B cell (primary cell): ENCODE measurements around the gene PEAK1. TPM values are rescaled to one million over a fixed set of nuclear protein-coding genes. Genes with fewer than 3 reads are reported as not detected.

ENCODE experiments used
- ATAC-seq: fragments of 200-7000 bp; cut with Tn5 transposase; one replicate; pipeline ENCODE4 v1.10.0; 2021; ENCODE audit warnings: low read depth, mild to moderate bottlenecking, moderate number of reproducible peaks, moderate library complexity
- CTCF ChIA-PET: fragments of 350-600 bp; sonication (Branson Sonifier 250); formaldehyde crosslinking; loops from one replicate; lab custom pipeline; 2021; ENCODE audit warnings: antibody characterized with exemption, inconsistent platforms; lab: Charles Lee
- POLR2A ChIA-PET: fragments of 350-600 bp; sonication (Branson Sonifier 250); formaldehyde crosslinking; loops from one replicate; lab custom pipeline; 2021; ENCODE audit warnings: antibody characterized with exemption; lab: Charles Lee
- DNase-seq: peaks from one replicate; pipeline ENCODE4 v3.0.0; 2013
- H2AFZ ChIP-seq: 2 replicates; pipeline ENCODE4 v1.6.1; 2012; ENCODE audit warnings: mild to moderate bottlenecking, low read depth, low read length; ENCODE audit not compliant: insufficient read depth, poor library complexity, severe bottlenecking
- H3K27ac ChIP-seq, 2 donors: 1 replicate in 1 of 2; 2 replicates in 1 of 2; pipeline ENCODE4 v1.5.1; 2012 to 2013; ENCODE audit warnings: low read length in 2 of 2, mild to moderate bottlenecking in 2 of 2, moderate library complexity in 1 of 2
- H3K27me3 ChIP-seq, 4 experiments: fragments of 200-600 bp in 1 of 4; sonication (generic) in 1 of 4; replicated peaks in 1 of 4; 1 replicate in 2 of 4; 2 replicates in 2 of 4; pipeline versions ENCODE4 v1.6.1 to v1.7.0; 2013 to 2016; ENCODE audit warnings: low read length in 3 of 4, mild to moderate bottlenecking in 2 of 4, mixed read lengths in 1 of 4, moderate library complexity in 1 of 4; ENCODE audit not compliant: insufficient read depth in 4 of 4, control insufficient read depth in 3 of 4; ENCODE audit errors: control extremely low read depth in 1 of 4
- H3K36me3 ChIP-seq, 2 experiments: replicated peaks in 1 of 2; 1 replicate in 1 of 2; 2 replicates in 1 of 2; pipeline versions ENCODE4 v1.6.1 to v1.7.1; 2013; ENCODE audit warnings: low read length in 1 of 2; ENCODE audit not compliant: insufficient read depth in 2 of 2, control insufficient read depth in 1 of 2; ENCODE audit errors: control extremely low read depth in 1 of 2, extremely low read depth in 1 of 2
- H3K4me1 ChIP-seq, 2 donors: fragments of 200-600 bp in 1 of 2; sonication (generic) in 1 of 2; 1 replicate in 1 of 2; 2 replicates in 1 of 2; pipeline versions ENCODE4 v1.5.1 to v1.6.1; 2013 to 2017; ENCODE audit warnings: low read length in 2 of 2; ENCODE audit not compliant: control insufficient read depth in 2 of 2, insufficient read depth in 2 of 2
- H3K4me2 ChIP-seq: replicated peaks from 2 replicates; pipeline ENCODE3; 2012; ENCODE audit warnings: mild to moderate bottlenecking, low read depth, low read length; ENCODE audit not compliant: poor library complexity, severe bottlenecking
- H3K4me3 ChIP-seq, 5 experiments: fragments of 200-600 bp in 1 of 5; sonication (generic) in 1 of 5; 1 replicate in 3 of 5; 2 replicates in 2 of 5; pipeline versions ENCODE4 v1.5.1 to v1.7.0; 2011 to 2016; ENCODE audit warnings: low read length in 4 of 5, mild to moderate bottlenecking in 4 of 5, low read depth in 2 of 5, control low read depth in 1 of 5, moderate library complexity in 1 of 5; ENCODE audit not compliant: insufficient read depth in 1 of 5; ENCODE audit errors: control extremely low read depth in 1 of 5, extremely low read depth in 1 of 5
- H3K79me2 ChIP-seq: fragments of 200-600 bp; sonication (generic); one replicate; pipeline ENCODE4 v1.6.0; 2016; ENCODE audit warnings: low read length; ENCODE audit not compliant: control insufficient read depth, insufficient read depth
- H3K9ac ChIP-seq: fragments of 200-600 bp; sonication (generic); 2 replicates; pipeline ENCODE4 v1.6.1; 2017; ENCODE audit warnings: mild to moderate bottlenecking, low read length, moderate library complexity
- H3K9me3 ChIP-seq, 3 donors: one replicate each; pipeline versions ENCODE4 v1.6.1 to v1.7.1; 2013; ENCODE audit warnings: low read length in 2 of 3; ENCODE audit not compliant: control insufficient read depth in 2 of 3, insufficient read depth in 1 of 3; ENCODE audit errors: control extremely low read depth in 1 of 3
- H4K20me1 ChIP-seq: 2 replicates; pipeline ENCODE4 v1.6.0; 2012; ENCODE audit warnings: mild to moderate bottlenecking, low read length; ENCODE audit not compliant: insufficient read depth, control insufficient read depth, poor library complexity, severe bottlenecking
- H3K27ac Mint-ChIP-seq: one replicate; pipeline ENCODE4 v1.8.0; 2021; ENCODE audit warnings: mixed read lengths
- H3K27me3 Mint-ChIP-seq: one replicate; pipeline ENCODE4 v1.8.0; 2021; ENCODE audit warnings: mixed read lengths
- H3K4me1 Mint-ChIP-seq: one replicate; pipeline ENCODE4 v1.8.0; 2021; ENCODE audit warnings: mixed read lengths
- H3K4me3 Mint-ChIP-seq: one replicate; pipeline ENCODE4 v1.8.0; 2021; ENCODE audit warnings: mixed read lengths
- H3K9me3 Mint-ChIP-seq: one replicate; pipeline ENCODE4 v1.8.0; 2022; ENCODE audit warnings: mixed read lengths; ENCODE audit not compliant: insufficient read depth
- EZH2 ChIP-seq: IDR thresholded peaks from 2 replicates; pipeline ENCODE4 v1.6.1; 2012; ENCODE audit warnings: borderline replicate concordance, low read depth, mild to moderate bottlenecking, moderate library complexity, low read length; ENCODE audit not compliant: insufficient read depth, poor library complexity, severe bottlenecking
- WGBS: methylation state at CpG from one replicate; pipeline ENCODE4 v1.1.5; 2013; ENCODE audit warnings: missing lambda C conversion rate; ENCODE audit not compliant: insufficient coverage; 5-methylcytosine and 5-hydroxymethylcytosine counted together
- intact Hi-C: fragments of 100-400 bp; cut with micrococcal nuclease; formaldehyde crosslinking; loops from one replicate; pipeline ENCODE4 v1.10.0; 2022
- polyA plus RNA-seq: library from polyadenylated mRNA; depleted of rRNA; stranded (reverse); fragments of >200 nt; gene quantifications from 2 replicates; pipeline ENCODE4 v1.2.3, GENCODE V29; 2012
- total RNA-seq, 2 donors: library from RNA; stranded (reverse); fragments of 120-200 nt in 1 of 2; gene quantifications; 1 replicate in 1 of 2; 2 replicates in 1 of 2; pipeline versions ENCODE4 v1.2.3 to v1.2.4, GENCODE V29; 2013 to 2022
- TF ChIP-seq, protein P1 (sequence below): fragments of 200-600 bp; IDR thresholded peaks from one replicate; pipeline ENCODE4 v1.8.0; 2022; ENCODE audit warnings: antibody characterized with exemption, mild to moderate bottlenecking

The PEAK1 gene
- total and polyA plus RNA-seq, 2 donors (not counting 1 experiment from before 2014, with no cell fraction given), result 13.4 to 38.0 TPM

- DNase-seq, result no peak
- Mint-ChIP-seq H3K27ac (no peak overlapping the region), H3K4me1 (peaks cover 12% of the 10 kb centered on the region), H3K27me3 (no peaks in the 10 kb centered on the region), H3K9me3 (no peaks in the 10 kb centered on the region), H3K4me3 (no peak overlapping the region)
- intact Hi-C loops, result no loop called here
- 93% methylated on average over 1 of the region's 1 CpG for WGBS
- H3K79me2 ChIP-seq, result peaks cover 17% of the 10 kb centered on the region
- H3K9ac ChIP-seq, result no peak overlapping the region
- peaks cover 0 to 1% (median 0%) of the 10 kb centered on the region in 3 donors for H3K9me3 ChIP-seq
- CTCF ChIA-PET, result no interaction called here
- POLR2A ChIA-PET, result no interaction called here
- no peaks in the 10 kb centered on the region for H4K20me1 ChIP-seq
- ATAC-seq, result no peak
- no peaks in the 10 kb centered on the region for H3K36me3 ChIP-seq
- H3K27me3 ChIP-seq, result no peaks in the 10 kb centered on the region
- H2AFZ ChIP-seq, result no peak overlapping the region
- no peak overlapping the region for H3K27ac ChIP-seq
- H3K4me1 ChIP-seq, result peaks cover 0 to 8% of the 10 kb centered on the region in 2 donors
- H3K4me2 ChIP-seq, result no peak overlapping the region
- H3K4me3 ChIP-seq, result no peak overlapping the region
- TF ChIP-seq EZH2, result no peak
- TF ChIP-seq, protein P1, sequence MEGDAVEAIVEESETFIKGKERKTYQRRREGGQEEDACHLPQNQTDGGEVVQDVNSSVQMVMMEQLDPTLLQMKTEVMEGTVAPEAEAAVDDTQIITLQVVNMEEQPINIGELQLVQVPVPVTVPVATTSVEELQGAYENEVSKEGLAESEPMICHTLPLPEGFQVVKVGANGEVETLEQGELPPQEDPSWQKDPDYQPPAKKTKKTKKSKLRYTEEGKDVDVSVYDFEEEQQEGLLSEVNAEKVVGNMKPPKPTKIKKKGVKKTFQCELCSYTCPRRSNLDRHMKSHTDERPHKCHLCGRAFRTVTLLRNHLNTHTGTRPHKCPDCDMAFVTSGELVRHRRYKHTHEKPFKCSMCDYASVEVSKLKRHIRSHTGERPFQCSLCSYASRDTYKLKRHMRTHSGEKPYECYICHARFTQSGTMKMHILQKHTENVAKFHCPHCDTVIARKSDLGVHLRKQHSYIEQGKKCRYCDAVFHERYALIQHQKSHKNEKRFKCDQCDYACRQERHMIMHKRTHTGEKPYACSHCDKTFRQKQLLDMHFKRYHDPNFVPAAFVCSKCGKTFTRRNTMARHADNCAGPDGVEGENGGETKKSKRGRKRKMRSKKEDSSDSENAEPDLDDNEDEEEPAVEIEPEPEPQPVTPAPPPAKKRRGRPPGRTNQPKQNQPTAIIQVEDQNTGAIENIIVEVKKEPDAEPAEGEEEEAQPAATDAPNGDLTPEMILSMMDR, result no peak
These were observed 246.4 kb downstream of the PEAK1 start for GRCh38 chr15:77173487-77173886.

DNA sequence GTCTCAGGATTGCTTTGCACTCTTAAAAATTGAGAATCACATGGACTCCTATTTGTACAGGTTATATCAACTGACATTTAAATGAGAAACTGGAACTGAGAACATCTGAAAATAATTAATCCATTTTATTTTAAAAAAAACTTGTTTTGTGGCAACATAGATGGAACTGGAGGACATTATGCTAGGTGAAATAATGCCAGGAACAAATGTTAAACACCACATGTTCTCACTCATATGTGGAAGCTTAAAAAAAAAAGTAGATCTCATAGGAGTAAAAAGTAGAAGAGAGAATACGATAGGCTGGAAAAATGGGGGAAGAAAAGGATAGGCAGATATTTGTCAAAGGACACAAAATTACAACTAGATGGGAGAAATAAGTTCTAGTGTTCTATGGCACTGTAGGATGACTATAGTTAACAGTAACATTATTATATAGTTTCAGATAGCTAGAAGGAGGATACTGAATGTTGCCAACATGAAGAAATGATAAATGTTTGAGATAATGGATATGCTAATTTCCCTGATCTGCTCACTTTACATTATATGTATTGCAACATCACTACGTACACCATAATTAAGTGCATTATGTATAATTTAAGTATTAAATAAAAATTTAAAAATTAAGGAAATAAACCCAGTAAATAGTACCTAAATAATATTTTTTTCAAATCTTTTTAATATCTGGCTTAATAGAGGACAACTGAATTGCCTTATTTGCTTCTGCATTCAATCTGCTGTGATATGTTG is 248.5 kb downstream of the PEAK1 start:
- H2AFZ ChIP-seq, result no peak overlapping the region
- H3K9ac ChIP-seq, result no peak overlapping the region
- ATAC-seq (no peak), DNase-seq (no peak)
- H3K27me3 Mint-ChIP-seq, result no peaks in the 10 kb centered on the region
- peaks cover 12% of the 10 kb centered on the region for H3K4me1 Mint-ChIP-seq
- H3K4me2 ChIP-seq, result no peak overlapping the region
- TF ChIP-seq, protein P1, result no peak
- no peak for TF ChIP-seq EZH2
- H3K4me3 Mint-ChIP-seq, result no peak overlapping the region
- POLR2A ChIA-PET, result no interaction called here
- H3K4me3 ChIP-seq, result no peak overlapping the region
- no peaks in the 10 kb centered on the region for H3K9me3 Mint-ChIP-seq
- peaks cover 17% of the 10 kb centered on the region for H3K79me2 ChIP-seq
- H3K4me1 ChIP-seq, result peaks cover 4 to 6% of the 10 kb centered on the region in 2 donors
- intact Hi-C loops, result no loop called here
- no peaks in the 10 kb centered on the region for H3K36me3 ChIP-seq
- WGBS, result no CpG with 5 or more reads among the region's 2 CpGs
- H3K27ac ChIP-seq, result no peak overlapping the region
- H3K27ac Mint-ChIP-seq, result no peak overlapping the region
- CTCF ChIA-PET, result no interaction called here
- no peaks in the 10 kb centered on the region for H4K20me1 ChIP-seq
- H3K27me3 ChIP-seq, result no peaks in the 10 kb centered on the region
- H3K9me3 ChIP-seq, result peaks cover 0 to 1% (median 0%) of the 10 kb centered on the region in 3 donors
